GM10248 (cell line): ENCODE measurements around the gene B3GLCT.

Experiments used
- CTCF ChIA-PET: fragments of 300-600 bp; sonication (Branson Sonifier 250); formaldehyde crosslinking; extraction: SDS; loops from one replicate; lab custom pipeline; 2021; ENCODE audit warnings: antibody characterized with exemption; lab: Yijun Ruan, JAX
- POLR2A ChIA-PET: fragments of 350-650 bp; sonication (Branson Sonifier 250); formaldehyde crosslinking; extraction: SDS; loops from one replicate; lab custom pipeline; 2020; ENCODE audit warnings: antibody characterized with exemption; lab: Yijun Ruan, JAX
- DNase-seq: peaks from one replicate; pipeline ENCODE4 v3.0.0; 2012; ENCODE audit errors: extremely low spot score
- TF ChIP-seq, protein P1 (sequence below): IDR thresholded peaks from 2 replicates; pipeline ENCODE4 v1.5.1; 2012; ENCODE audit warnings: mild to moderate bottlenecking, low read depth; ENCODE audit errors: extremely low read depth, missing control alignments, control extremely low read depth

B3GLCT gene

DNA sequence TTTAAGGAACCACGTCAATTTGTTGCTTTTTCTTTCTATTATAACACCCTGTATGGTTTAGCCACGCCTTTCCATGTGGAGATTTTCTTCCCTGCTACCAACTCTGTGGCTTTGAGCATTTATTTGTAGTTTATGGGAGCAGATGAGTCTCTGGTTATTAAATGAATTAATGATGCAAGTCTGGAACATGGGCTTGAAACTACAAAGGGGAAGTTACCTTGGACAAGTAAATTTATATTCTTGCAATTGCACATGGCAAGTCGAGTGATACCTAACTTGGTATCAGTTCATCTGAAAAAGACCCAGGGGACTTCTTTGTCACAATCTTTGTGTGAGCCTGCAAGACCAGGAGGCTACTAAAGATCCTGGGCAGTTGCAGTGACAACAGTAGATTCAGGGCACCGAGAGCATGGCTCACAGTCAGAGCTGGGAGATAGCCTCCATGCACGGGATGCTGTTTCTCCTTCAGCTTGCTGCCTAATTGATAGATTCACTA lies 24.4 kb downstream of the B3GLCT start:
- DNase-seq, result no peak
- ChIA-PET POLR2A (no interaction called here), CTCF (interaction anchor here (1.1 to 2.4 kb wide), 2 partner anchors 9 to 21 kb away, joined by 3 to 5 read pairs; no protein-coding TSS in a partner anchor)
- TF ChIP-seq, protein P1, sequence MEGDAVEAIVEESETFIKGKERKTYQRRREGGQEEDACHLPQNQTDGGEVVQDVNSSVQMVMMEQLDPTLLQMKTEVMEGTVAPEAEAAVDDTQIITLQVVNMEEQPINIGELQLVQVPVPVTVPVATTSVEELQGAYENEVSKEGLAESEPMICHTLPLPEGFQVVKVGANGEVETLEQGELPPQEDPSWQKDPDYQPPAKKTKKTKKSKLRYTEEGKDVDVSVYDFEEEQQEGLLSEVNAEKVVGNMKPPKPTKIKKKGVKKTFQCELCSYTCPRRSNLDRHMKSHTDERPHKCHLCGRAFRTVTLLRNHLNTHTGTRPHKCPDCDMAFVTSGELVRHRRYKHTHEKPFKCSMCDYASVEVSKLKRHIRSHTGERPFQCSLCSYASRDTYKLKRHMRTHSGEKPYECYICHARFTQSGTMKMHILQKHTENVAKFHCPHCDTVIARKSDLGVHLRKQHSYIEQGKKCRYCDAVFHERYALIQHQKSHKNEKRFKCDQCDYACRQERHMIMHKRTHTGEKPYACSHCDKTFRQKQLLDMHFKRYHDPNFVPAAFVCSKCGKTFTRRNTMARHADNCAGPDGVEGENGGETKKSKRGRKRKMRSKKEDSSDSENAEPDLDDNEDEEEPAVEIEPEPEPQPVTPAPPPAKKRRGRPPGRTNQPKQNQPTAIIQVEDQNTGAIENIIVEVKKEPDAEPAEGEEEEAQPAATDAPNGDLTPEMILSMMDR, result no peak

DNA sequence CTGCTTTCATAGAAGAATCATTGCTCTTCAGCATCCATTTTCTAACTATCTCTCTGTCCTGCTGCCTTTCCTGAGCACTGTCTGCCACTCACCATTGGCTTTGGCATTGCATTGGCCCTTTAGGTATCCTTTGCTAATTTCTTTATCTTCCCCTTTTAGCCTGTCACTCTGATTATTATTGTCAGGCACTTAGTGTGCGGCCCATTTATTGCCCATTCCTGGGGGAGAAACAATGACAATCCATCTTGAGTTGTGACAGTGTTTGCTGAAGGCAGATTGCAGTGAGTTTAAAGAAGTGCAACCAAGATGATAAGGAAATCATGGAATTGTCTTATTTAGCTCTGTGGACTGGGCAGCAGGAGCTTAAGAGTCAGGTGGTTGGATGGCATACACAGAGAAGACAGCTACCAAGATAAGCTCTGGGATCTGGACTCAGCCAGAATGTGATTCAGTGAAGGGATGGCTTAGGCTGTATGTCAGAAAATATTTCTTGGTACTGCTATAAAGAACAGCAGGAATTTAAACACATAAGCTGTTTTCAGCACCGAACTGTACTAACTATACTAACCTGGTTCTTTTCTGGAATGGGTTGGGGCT lies 25.3 kb downstream of the B3GLCT start:
- POLR2A ChIA-PET, result no interaction called here
- TF ChIP-seq, protein P1, result no peak
- no peak for DNase-seq
- CTCF ChIA-PET, result interaction anchor here (0.9 to 2.4 kb wide), 3 partner anchors 8 to 20 kb away, joined by 3 to 5 read pairs (median 3); no protein-coding TSS in a partner anchor

DNA sequence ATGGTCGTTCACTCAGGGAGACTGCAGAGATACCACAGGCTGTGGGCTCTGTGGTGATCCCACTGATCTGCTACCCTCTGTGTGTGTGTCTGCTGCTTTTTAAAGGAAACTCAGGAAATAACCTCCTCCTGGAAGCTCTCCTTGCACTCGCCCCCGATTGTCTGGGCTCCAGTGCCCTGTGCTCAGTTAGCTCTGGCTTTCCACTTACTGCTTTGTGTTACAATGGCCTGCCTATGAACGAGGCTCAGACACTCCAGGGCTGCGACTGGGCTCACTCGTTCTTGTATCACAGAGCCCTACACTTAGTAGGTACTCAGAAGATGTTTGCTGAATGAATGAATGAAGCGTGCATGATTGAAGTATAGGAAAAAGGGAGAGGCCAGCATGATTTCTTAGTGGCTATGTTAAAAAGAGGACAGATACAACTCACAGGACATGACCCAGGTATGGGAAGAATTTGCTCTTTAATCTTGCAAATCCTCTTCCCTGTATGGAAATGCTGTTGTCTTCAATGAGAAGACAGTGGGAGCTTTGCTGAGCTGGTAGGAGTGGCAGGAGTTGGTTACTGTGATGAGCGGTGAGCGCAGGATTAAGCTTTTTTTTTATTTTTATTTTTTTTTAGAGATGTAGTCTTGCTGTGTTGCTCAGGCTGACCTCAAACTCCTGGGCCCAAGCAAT lies 26.4 kb downstream of the B3GLCT start:
- DNase-seq, result no peak
- ChIA-PET CTCF (interaction anchor here (1.2 to 2.4 kb wide), 2 partner anchors 13 to 19 kb away, joined by 3 to 5 read pairs; no protein-coding TSS in a partner anchor), POLR2A (no interaction called here)
- TF ChIP-seq, protein P1, result no peak

DNA sequence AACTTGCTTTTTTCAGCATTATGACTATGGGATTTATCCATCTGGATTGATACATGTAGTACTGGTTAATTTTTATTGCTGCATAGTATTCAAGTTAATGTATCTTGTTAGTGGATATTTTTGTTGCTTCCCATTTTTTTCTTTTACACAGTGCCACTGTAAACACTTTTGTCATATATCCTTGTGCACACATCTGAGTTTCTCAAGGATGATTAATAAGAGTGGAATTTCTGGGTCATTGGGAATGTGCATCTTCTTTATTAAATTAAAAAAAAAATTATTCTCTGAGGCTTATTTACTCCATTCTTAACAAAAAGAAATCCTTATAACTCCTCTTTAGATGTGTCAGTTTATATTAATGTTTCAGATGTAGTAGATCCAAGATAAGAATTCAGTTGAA lies 27.3 kb downstream of the B3GLCT start:
- ChIA-PET POLR2A (no interaction called here), CTCF (no interaction called here)
- TF ChIP-seq, protein P1, result no peak
- no peak for DNase-seq

DNA sequence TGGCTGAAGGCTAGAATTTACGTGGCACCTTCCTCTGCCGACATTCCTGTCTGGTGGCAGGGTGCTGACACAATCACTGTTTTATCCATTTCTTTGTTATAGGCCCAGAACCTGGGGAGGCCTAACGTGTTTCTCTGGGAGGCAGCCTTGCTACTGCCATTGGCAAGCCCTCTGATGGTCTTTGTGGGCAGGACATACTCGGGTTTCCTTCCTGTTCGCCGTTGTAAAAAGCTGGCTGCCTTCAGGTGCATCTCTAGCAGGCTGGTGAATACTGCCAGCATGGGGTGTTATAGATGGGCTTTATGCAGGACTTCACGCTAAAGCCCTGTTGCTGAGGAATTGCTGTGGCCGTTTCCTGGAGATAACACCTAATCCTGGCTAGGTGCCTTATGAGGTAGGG lies 28.1 kb downstream of the B3GLCT start:
- ChIA-PET POLR2A (no interaction called here), CTCF (no interaction called here)
- TF ChIP-seq, protein P1, result no peak
- DNase-seq, result no peak

DNA sequence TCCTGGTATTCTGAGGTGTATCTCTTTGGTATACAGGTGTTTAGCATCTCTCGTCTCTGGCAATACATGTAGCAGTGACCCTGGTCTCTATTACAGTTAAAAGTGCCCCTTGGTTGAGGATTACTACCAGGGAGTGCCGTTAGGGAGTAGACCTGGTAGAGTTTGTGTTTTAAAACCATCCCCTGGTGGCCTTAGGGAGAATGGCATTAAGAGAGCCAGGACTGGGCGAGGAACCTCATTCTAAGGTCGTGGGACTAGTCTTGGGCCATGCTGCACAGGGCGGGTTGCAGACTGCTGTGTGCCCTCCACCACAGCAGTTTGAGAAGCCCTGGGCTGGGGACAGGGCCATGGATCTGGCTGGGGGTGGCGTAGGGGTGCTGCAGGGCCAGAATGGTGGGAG lies 35.0 kb downstream of the B3GLCT start:
- ChIA-PET CTCF (interaction anchor here (4.7 kb wide), 1 partner anchor 191 kb away, joined by 57 read pairs; no protein-coding TSS in a partner anchor), POLR2A (no interaction called here)
- TF ChIP-seq, protein P1, result no peak
- DNase-seq, result no peak
